Endothelial cell of umbilical vein (primary cell): Measurements from ENCODE around the gene MRPL50. TPM values are rescaled to one million over a fixed set of nuclear protein-coding genes. Genes with fewer than 3 reads are reported as not detected.

ENCODE experiments used
- BruUV-seq: library from RNA; stranded (reverse); fragments of 400-500 nt; replicated peaks from 2 replicates; lab custom pipeline; 2021; lab: Mats Ljungman, UMichigan
- CTCF ChIA-PET: fragments of 300-600, 350-600 bp; sonication (Branson Sonifier 250); formaldehyde crosslinking; loops from one replicate; lab custom pipeline; 2021; ENCODE audit warnings: antibody characterized with exemption, inconsistent platforms; lab: Charles Lee
- POLR2A ChIA-PET: fragments of 300-600, 350-600 bp; sonication (Branson Sonifier 250); formaldehyde crosslinking; loops from one replicate; lab custom pipeline; 2021; ENCODE audit warnings: antibody characterized with exemption, inconsistent platforms; lab: Charles Lee
- DNase-seq: peaks from one replicate; pipeline ENCODE4 v3.0.0-alpha.2; 2011; ENCODE audit warnings: low read depth, low spot score
- FAIRE-seq: peaks from 2 replicates; lab custom pipeline; 2011; peaks lifted over from hg19 to GRCh38; lab: Jason Lieb, UNC
- H2AFZ ChIP-seq: 2 replicates; pipeline ENCODE4 v1.6.0; 2012; ENCODE audit warnings: low read depth, low read length, control low read depth, inconsistent platforms
- H3K27ac ChIP-seq: 2 replicates; pipeline ENCODE4 v1.5.1; 2011; ENCODE audit warnings: low read depth, mild to moderate bottlenecking, control low read depth, low read length, moderate library complexity; ENCODE audit not compliant: insufficient read depth
- H3K27me3 ChIP-seq, 2 experiments: 2 replicates each; pipeline versions ENCODE4 v1.6.0 to v1.6.1; 2011; ENCODE audit warnings: low read length in 2 of 2, mixed read lengths in 1 of 2; ENCODE audit not compliant: control insufficient read depth in 2 of 2, insufficient read depth in 2 of 2
- H3K36me3 ChIP-seq, 2 experiments: 2 replicates in 1 of 2; 3 replicates in 1 of 2; pipeline ENCODE4 v1.5.1; 2011; ENCODE audit warnings: low read length in 2 of 2, mild to moderate bottlenecking in 1 of 2, moderate library complexity in 1 of 2; ENCODE audit not compliant: control insufficient read depth in 2 of 2, insufficient read depth in 2 of 2; ENCODE audit errors: extremely low read depth in 1 of 2
- H3K4me1 ChIP-seq: 3 replicates; pipeline ENCODE4 v1.5.1; 2011; ENCODE audit warnings: mild to moderate bottlenecking, low read length; ENCODE audit not compliant: control insufficient read depth, insufficient read depth; ENCODE audit errors: extremely low read depth
- H3K4me2 ChIP-seq: 2 replicates; pipeline ENCODE4 v1.6.1; 2011; ENCODE audit warnings: low read length, control low read depth, mixed read lengths; ENCODE audit not compliant: insufficient read depth
- H3K4me3 ChIP-seq, 3 experiments: fragments of 200-600 bp in 1 of 3; sonication (generic), shearing (Covaris generic) in 1 of 3; replicated peaks in 1 of 3; 2 replicates each; pipeline ENCODE4 v1.5.1; 2011 to 2016; ENCODE audit warnings: control low read depth in 3 of 3, low read length in 3 of 3, mild to moderate bottlenecking in 2 of 3, inconsistent platforms in 1 of 3, low read depth in 1 of 3, moderate library complexity in 1 of 3; ENCODE audit not compliant: insufficient read depth in 1 of 3
- H3K79me2 ChIP-seq: 2 replicates; pipeline ENCODE4 v1.6.0; 2012; ENCODE audit warnings: low read length, inconsistent platforms; ENCODE audit not compliant: control insufficient read depth, insufficient read depth
- H3K9ac ChIP-seq: replicated peaks from 2 replicates; pipeline ENCODE3; 2011; ENCODE audit warnings: low read length, control low read depth; ENCODE audit not compliant: insufficient read depth; ENCODE audit errors: extremely low read depth
- H3K9me1 ChIP-seq: replicated peaks from 3 replicates; pipeline ENCODE4 v1.6.0; 2011; ENCODE audit warnings: mild to moderate bottlenecking, low read length; ENCODE audit not compliant: control insufficient read depth, insufficient read depth; ENCODE audit errors: extremely low read depth
- H3K9me3 ChIP-seq: replicated peaks from 2 replicates; pipeline ENCODE4 v1.5.1; 2012; ENCODE audit warnings: low read length, inconsistent platforms; ENCODE audit not compliant: control insufficient read depth, insufficient read depth
- H4K20me1 ChIP-seq: replicated peaks from 2 replicates; pipeline ENCODE3; 2011; ENCODE audit warnings: mild to moderate bottlenecking, low read length; ENCODE audit not compliant: control insufficient read depth, insufficient read depth; ENCODE audit errors: extremely low read depth
- CTCF ChIP-seq, 2 donors: IDR thresholded peaks; 1 replicate in 1 of 2; 2 replicates in 1 of 2; pipeline ENCODE4 v1.5.1; 2011; ENCODE audit warnings: low read length in 2 of 2, mild to moderate bottlenecking in 2 of 2, moderate library complexity in 2 of 2, control low read depth in 1 of 2, inconsistent platforms in 1 of 2, low read depth in 1 of 2; ENCODE audit not compliant: insufficient read depth in 1 of 2; ENCODE audit errors: extremely low read depth in 1 of 2
- EZH2 ChIP-seq: IDR thresholded peaks from 2 replicates; pipeline ENCODE4 v1.6.1; 2012; ENCODE audit warnings: borderline replicate concordance, low read depth, mild to moderate bottlenecking, moderate library complexity, low read length, inconsistent platforms; ENCODE audit not compliant: severe bottlenecking
- FOS ChIP-seq: IDR thresholded peaks from 2 replicates; pipeline ENCODE4 v1.6.1; 2011; ENCODE audit warnings: mild to moderate bottlenecking, low read length, moderate library complexity, borderline replicate concordance; ENCODE audit not compliant: insufficient read depth
- GATA2 ChIP-seq: IDR thresholded peaks from 2 replicates; pipeline ENCODE4 v1.7.0; 2011; ENCODE audit warnings: low read depth, mild to moderate bottlenecking, moderate library complexity, mixed read lengths, low read length; ENCODE audit not compliant: insufficient read length, insufficient read depth
- JUN ChIP-seq: IDR thresholded peaks from 2 replicates; pipeline ENCODE4 v1.6.1; 2011; ENCODE audit warnings: borderline replicate concordance, low read depth; ENCODE audit not compliant: insufficient read length, insufficient read depth
- MYC ChIP-seq: IDR thresholded peaks from one replicate; pipeline ENCODE4 v1.6.1; 2011; ENCODE audit warnings: mild to moderate bottlenecking, low read depth, low read length
- POLR2A ChIP-seq: IDR thresholded peaks from 2 replicates; pipeline ENCODE4 v1.6.1; 2012; ENCODE audit warnings: low read depth, mild to moderate bottlenecking, control low read depth, low read length
- POLR2AphosphoS5 ChIP-seq: IDR thresholded peaks from 2 replicates; pipeline ENCODE4 v1.6.1; 2012; ENCODE audit warnings: low read depth, mild to moderate bottlenecking, control low read depth, low read length, moderate library complexity; ENCODE audit not compliant: insufficient read depth
- dilution Hi-C: fragments of 300-500 bp; cut with MboI; formaldehyde crosslinking; loops from one replicate; pipeline ENCODE4 v1.15.0; 2019; ENCODE audit warnings: low sequenced_read_pairs; ENCODE audit not compliant: extremely low pct_ligation_motif_present
- intact Hi-C: fragments of 100-400 bp; cut with micrococcal nuclease; formaldehyde crosslinking; loops from one replicate; pipeline ENCODE4 v1.10.0; 2022
- polyA plus RNA-seq, 4 experiments: library from polyadenylated mRNA; depleted of rRNA in 3 of 4; stranded (reverse) in 3 of 4; unstranded in 1 of 4; fragments of >200 nt; gene quantifications; 2 replicates each; pipeline versions ENCODE4 v1.2.1 to v1.2.3, GENCODE V29; 2011 to 2012; ENCODE audit warnings: missing spikeins in 1 of 4
- total RNA-seq: library from RNA; stranded (reverse); gene quantifications from 2 replicates; pipeline ENCODE4 v1.2.3, GENCODE V29; 2021
- TF ChIP-seq, protein P1 (sequence below): IDR thresholded peaks from 2 replicates; pipeline ENCODE4 v1.6.1; 2011; ENCODE audit not compliant: insufficient read depth, insufficient read length

Gene MRPL50
- total and polyA plus RNA-seq, 2 donors (not counting 3 experiments of a cell fraction or from before 2014, with no cell fraction given), result 5.7 to 9.7 TPM

DNA sequence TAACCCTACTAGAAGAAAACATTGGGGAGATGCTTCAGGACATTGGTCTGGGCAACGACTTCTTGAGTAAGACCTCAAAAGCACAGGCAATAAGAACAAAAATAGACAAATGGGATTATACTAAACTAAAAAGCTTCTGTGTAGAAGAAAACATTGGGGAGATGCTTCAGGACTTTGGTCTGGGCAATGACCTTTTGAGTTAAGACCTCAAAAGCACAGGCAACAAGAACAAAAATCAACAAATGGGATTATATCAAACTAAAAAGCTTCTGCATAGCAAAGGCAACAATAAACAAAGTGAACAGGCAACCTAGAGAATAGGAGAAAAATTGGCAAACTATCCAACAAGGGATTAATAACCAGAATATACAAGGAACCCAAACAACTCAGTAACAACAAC lies 3.7 kb downstream of the MRPL50 start:
- Histone ChIP-seq H4K20me1 (peaks cover 4% of the 10 kb centered on the region), H3K36me3 (no peaks in the 10 kb centered on the region), H3K27me3 (no peaks in the 10 kb centered on the region), H3K9me1 (no peaks in the 10 kb centered on the region), H3K9me3 (no peaks in the 10 kb centered on the region), H3K4me2 (no peak overlapping the region), H3K4me1 (peaks cover 12% of the 10 kb centered on the region), H3K79me2 (peaks cover 76% of the 10 kb centered on the region), H3K4me3 (no peak overlapping the region), H2AFZ (no peak overlapping the region), H3K27ac (no peak overlapping the region), H3K9ac (no peak overlapping the region)
- ChIA-PET POLR2A (no interaction called here), CTCF (no interaction called here)
- no TSS peak for BruUV-seq
- intact Hi-C loops, result loop anchor here (5.0 kb wide), 1 partner anchor 792 kb away; no protein-coding TSS in a partner anchor
- FAIRE-seq (no peak), DNase-seq (no peak)
- TF ChIP-seq MYC, result no peak
- TF ChIP-seq FOS, result no peak
- no peak for TF ChIP-seq GATA2
- no peak for TF ChIP-seq EZH2
- TF ChIP-seq CTCF (IDR thresholded peaks at IDR 0.05; ENCODE audit: extremely low read depth in 1 of 2, insufficient read depth in 1 of 2, low read depth in 1 of 2, low read length in 2 of 2), result no peak
- TF ChIP-seq POLR2A, result no peak
- TF ChIP-seq, protein P1, sequence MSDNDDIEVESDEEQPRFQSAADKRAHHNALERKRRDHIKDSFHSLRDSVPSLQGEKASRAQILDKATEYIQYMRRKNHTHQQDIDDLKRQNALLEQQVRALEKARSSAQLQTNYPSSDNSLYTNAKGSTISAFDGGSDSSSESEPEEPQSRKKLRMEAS, result no peak
- TF ChIP-seq POLR2AphosphoS5, result no peak
- TF ChIP-seq JUN, result no peak
- dilution Hi-C loops, result no loop called here
